A549 (cell line): ENCODE data around the gene GLRA3. TPM values are rescaled to one million over a fixed set of nuclear protein-coding genes. Genes with fewer than 3 reads are reported as not detected.

Experiments
- ATAC-seq, 2 experiments: fragments of 200-7000 bp in 1 of 2; fragments of >200 bp in 1 of 2; cut with Nextera tagmentation in 1 of 2; cut with Tn5 transposase in 1 of 2; 3 replicates each; pipeline versions ENCODE4 v1.8.0 to v1.9.1; 2018 to 2020; ENCODE audit warnings: mild to moderate bottlenecking in 1 of 2, moderate library complexity in 1 of 2
- CTCF ChIA-PET: fragments of 300-600 bp; sonication (Branson Sonifier 250); formaldehyde crosslinking; extraction: SDS; loops from one replicate; lab custom pipeline; 2021; ENCODE audit warnings: antibody characterized with exemption, inconsistent platforms; lab: Yijun Ruan, JAX
- POLR2A ChIA-PET: fragments of 350-600 bp; formaldehyde crosslinking; extraction: SDS; loops from one replicate; lab custom pipeline; 2021; ENCODE audit warnings: antibody characterized with exemption, inconsistent platforms; lab: Yijun Ruan, JAX
- DNase-seq, 2 experiments: peaks; one replicate each; pipeline versions ENCODE4 v3.0.0 to v3.0.0-alpha.2; 2011 to 2016; ENCODE audit warnings: low read depth in 1 of 2, low spot score in 1 of 2
- FAIRE-seq: peaks from 2 replicates; lab custom pipeline; 2011; peaks lifted over from hg19 to GRCh38; lab: Jason Lieb, UNC
- H3K27ac ChIP-seq, 2 experiments: fragments of >200 bp; sonication (Bioruptor Twin); formaldehyde crosslinking; 3 replicates each; pipeline ENCODE4 v1.5.1; 2016 to 2017
- H3K4me1 ChIP-seq: fragments of >200 bp; sonication (Bioruptor Twin); formaldehyde crosslinking; 3 replicates; pipeline ENCODE4 v1.6.1; 2016
- H3K4me2 ChIP-seq: fragments of >200 bp; sonication (Bioruptor Twin); formaldehyde crosslinking; 3 replicates; pipeline ENCODE4 v1.6.1; 2016
- H3K4me3 ChIP-seq: fragments of >200 bp; sonication (Bioruptor Twin); formaldehyde crosslinking; 3 replicates; pipeline ENCODE4 v1.5.1; 2016
- H3K9me3 ChIP-seq: fragments of >200 bp; sonication (Bioruptor Twin); formaldehyde crosslinking; 3 replicates; pipeline ENCODE4 v1.6.1; 2016
- BHLHE40 ChIP-seq: IDR thresholded peaks from 2 replicates; pipeline ENCODE4 v1.6.1; 2012; ENCODE audit warnings: low read depth, low read length, inconsistent platforms
- CBX2 ChIP-seq: fragments of 200-600 bp; sonication (generic); IDR thresholded peaks from 2 replicates; pipeline ENCODE4 v1.6.1; 2016; ENCODE audit warnings: low read depth, mild to moderate bottlenecking, borderline replicate concordance
- CHD2 ChIP-seq: fragments of 150-350 bp; IDR thresholded peaks from 2 replicates; pipeline ENCODE4 v1.6.1; 2014; ENCODE audit warnings: low read length; ENCODE audit not compliant: partially characterized antibody
- CHD4 ChIP-seq: fragments of 200-600 bp; sonication (generic); IDR thresholded peaks from 2 replicates; pipeline ENCODE4 v1.6.1; 2016; ENCODE audit warnings: antibody characterized with exemption, mild to moderate bottlenecking, borderline replicate concordance
- EHF ChIP-seq: fragments of 250-450 bp; sonication (Bioruptor Pico); IDR thresholded peaks from 2 replicates; pipeline ENCODE4 v1.5.0; 2020; ENCODE audit warnings: mild to moderate bottlenecking
- EP300 ChIP-seq, 2 experiments: fragments of >200 bp; sonication (Bioruptor Twin); formaldehyde crosslinking; IDR thresholded peaks; 2 replicates in 1 of 2; 3 replicates in 1 of 2; pipeline ENCODE4 v1.6.1; 2016 to 2017
- FOSL2 ChIP-seq, 2 experiments: fragments of 450-650 bp in 1 of 2; fragments of >200 bp in 1 of 2; sonication (Bioruptor Twin) in 1 of 2; formaldehyde crosslinking; IDR thresholded peaks; 2 replicates each; pipeline versions ENCODE4 v1.5.0 to v1.6.1; 2016 to 2020; ENCODE audit warnings: mild to moderate bottlenecking in 1 of 2, moderate library complexity in 1 of 2
- GATA3 ChIP-seq: IDR thresholded peaks from 2 replicates; pipeline ENCODE4 v1.6.1; 2012; ENCODE audit warnings: borderline replicate concordance
- JUN ChIP-seq, 2 experiments: fragments of >200 bp; sonication (Bioruptor Twin); formaldehyde crosslinking; IDR thresholded peaks; 2 replicates in 1 of 2; 3 replicates in 1 of 2; pipeline ENCODE4 v1.6.1; 2016 to 2017
- JUNB ChIP-seq: fragments of >200 bp; sonication (Bioruptor Twin); formaldehyde crosslinking; IDR thresholded peaks from 2 replicates; pipeline ENCODE4 v1.6.1; 2016
- KDM1A ChIP-seq: fragments of 200-600 bp; sonication (generic); IDR thresholded peaks from 2 replicates; pipeline ENCODE4 v1.6.1; 2016; ENCODE audit warnings: low read depth, mild to moderate bottlenecking
- KDM5A ChIP-seq: fragments of 200-600 bp; sonication (generic); IDR thresholded peaks from 2 replicates; pipeline ENCODE4 v1.6.1; 2016; ENCODE audit warnings: antibody characterized with exemption, mild to moderate bottlenecking
- MAFK ChIP-seq: fragments of 450-650 bp; IDR thresholded peaks from 2 replicates; pipeline ENCODE4 v1.6.1; 2014; ENCODE audit not compliant: partially characterized antibody
- MYC ChIP-seq: IDR thresholded peaks from 2 replicates; pipeline ENCODE4 v1.6.1; 2012; ENCODE audit warnings: mild to moderate bottlenecking, inconsistent platforms, low read length, improper control_type of control experiment, borderline replicate concordance
- NFE2L2 ChIP-seq: fragments of 150-350 bp; conservative IDR thresholded peaks from 2 replicates; pipeline ENCODE4 v1.6.1; 2014; ENCODE audit warnings: low read length
- NPAS2 ChIP-seq: fragments of 250-450 bp; sonication (Bioruptor Pico); IDR thresholded peaks from 2 replicates; pipeline ENCODE4 v1.8.0; 2022; ENCODE audit warnings: mild to moderate bottlenecking, moderate library complexity, borderline replicate concordance
- POLR2AphosphoS2 ChIP-seq: conservative IDR thresholded peaks from 2 replicates; pipeline ENCODE4 v1.6.1; 2012; ENCODE audit warnings: low read length, improper control_type of control experiment, inconsistent platforms
- RARB ChIP-seq: fragments of 250-450 bp; sonication (Bioruptor Pico); IDR thresholded peaks from 2 replicates; pipeline ENCODE4 v1.8.0; 2021; ENCODE audit warnings: mild to moderate bottlenecking, moderate library complexity
- SREBF2 ChIP-seq: fragments of 450-650 bp; IDR thresholded peaks from 2 replicates; pipeline ENCODE4 v1.6.1; 2014; ENCODE audit warnings: mild to moderate bottlenecking, moderate library complexity
- TFCP2L1 ChIP-seq: fragments of 250-450 bp; sonication (Bioruptor Pico); IDR thresholded peaks from 2 replicates; pipeline ENCODE4 v1.5.0; 2021; ENCODE audit warnings: mild to moderate bottlenecking
- ZNF302 ChIP-seq: fragments of 250-450 bp; sonication (Bioruptor Pico); IDR thresholded peaks from 2 replicates; pipeline ENCODE4 v1.9.0; 2021; ENCODE audit warnings: inconsistent platforms, mild to moderate bottlenecking, moderate library complexity
- WGBS: methylation state at CpG from one replicate; pipeline ENCODE4 v1.1.6; 2017; ENCODE audit errors: missing lambda C conversion rate; 5-methylcytosine and 5-hydroxymethylcytosine counted together
- polyA plus RNA-seq, 4 experiments: library from polyadenylated mRNA; depleted of rRNA in 3 of 4; stranded (reverse); fragments of >200 nt; fragmentation: RNase III in 1 of 4; extraction: RNeasy Plus Mini Kit Qiagen cat#74134 plus additional on column Dnase treatment in 1 of 4; gene quantifications; 2 replicates in 3 of 4; 3 replicates in 1 of 4; pipeline ENCODE4 v1.2.3, GENCODE V29; 2011 to 2017
- TF ChIP-seq, protein P1 (sequence below): fragments of 150-350 bp; IDR thresholded peaks from 2 replicates; pipeline ENCODE4 v1.6.1; 2014; ENCODE audit warnings: low read depth, mild to moderate bottlenecking, low read length
- TF ChIP-seq, protein P2 (sequence below): IDR thresholded peaks from 2 replicates; pipeline ENCODE4 v1.6.1; 2012
- TF ChIP-seq, protein P3 (sequence below): fragments of >200 bp; sonication (Bioruptor Twin); formaldehyde crosslinking; IDR thresholded peaks from 3 replicates; pipeline ENCODE4 v1.6.1; 2016
- TF ChIP-seq, protein P4 (sequence below): fragments of >200 bp; sonication (Bioruptor Twin); formaldehyde crosslinking; IDR thresholded peaks from 2 replicates; pipeline ENCODE4 v1.6.1; 2016

The GLRA3 gene
- polyA plus RNA-seq, 2 of the 4 experiments (the other 2 are of a cell fraction) = 0.01 to 0.04 TPM

DNA sequence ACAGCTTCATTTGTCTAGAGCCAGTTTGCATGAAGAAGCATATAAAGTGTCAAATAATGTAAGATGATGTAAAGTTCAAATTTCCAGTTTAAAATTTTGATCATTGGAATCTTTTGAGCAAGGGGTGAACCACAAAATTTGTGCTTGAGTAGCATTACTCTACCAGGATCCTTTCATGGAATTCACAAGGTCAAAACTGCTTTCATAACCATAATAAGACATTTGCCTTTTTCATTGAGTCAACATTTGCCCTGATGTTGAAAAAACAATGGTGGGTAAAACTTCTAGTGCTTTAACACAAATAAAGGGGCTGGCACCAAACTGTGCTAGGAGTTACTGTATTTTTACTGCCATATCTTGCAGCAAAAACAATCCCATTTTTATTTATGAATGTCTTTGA lies 142.2 kb downstream of the GLRA3 start:
- TF ChIP-seq RARB = no peak
- TF ChIP-seq CBX2 = no peak
- no peak for TF ChIP-seq ZNF302 (CRISPR knock-in tag)
- TF ChIP-seq GATA3 = no peak
- TF ChIP-seq, protein P1, sequence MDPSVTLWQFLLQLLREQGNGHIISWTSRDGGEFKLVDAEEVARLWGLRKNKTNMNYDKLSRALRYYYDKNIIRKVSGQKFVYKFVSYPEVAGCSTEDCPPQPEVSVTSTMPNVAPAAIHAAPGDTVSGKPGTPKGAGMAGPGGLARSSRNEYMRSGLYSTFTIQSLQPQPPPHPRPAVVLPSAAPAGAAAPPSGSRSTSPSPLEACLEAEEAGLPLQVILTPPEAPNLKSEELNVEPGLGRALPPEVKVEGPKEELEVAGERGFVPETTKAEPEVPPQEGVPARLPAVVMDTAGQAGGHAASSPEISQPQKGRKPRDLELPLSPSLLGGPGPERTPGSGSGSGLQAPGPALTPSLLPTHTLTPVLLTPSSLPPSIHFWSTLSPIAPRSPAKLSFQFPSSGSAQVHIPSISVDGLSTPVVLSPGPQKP = no peak
- TF ChIP-seq SREBF2 = no peak
- TF ChIP-seq CHD4 = no peak
- TF ChIP-seq KDM5A = no peak
- no peak for TF ChIP-seq CHD2
- TF ChIP-seq, protein P2, sequence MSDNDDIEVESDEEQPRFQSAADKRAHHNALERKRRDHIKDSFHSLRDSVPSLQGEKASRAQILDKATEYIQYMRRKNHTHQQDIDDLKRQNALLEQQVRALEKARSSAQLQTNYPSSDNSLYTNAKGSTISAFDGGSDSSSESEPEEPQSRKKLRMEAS = no peak
- TF ChIP-seq, protein P3, sequence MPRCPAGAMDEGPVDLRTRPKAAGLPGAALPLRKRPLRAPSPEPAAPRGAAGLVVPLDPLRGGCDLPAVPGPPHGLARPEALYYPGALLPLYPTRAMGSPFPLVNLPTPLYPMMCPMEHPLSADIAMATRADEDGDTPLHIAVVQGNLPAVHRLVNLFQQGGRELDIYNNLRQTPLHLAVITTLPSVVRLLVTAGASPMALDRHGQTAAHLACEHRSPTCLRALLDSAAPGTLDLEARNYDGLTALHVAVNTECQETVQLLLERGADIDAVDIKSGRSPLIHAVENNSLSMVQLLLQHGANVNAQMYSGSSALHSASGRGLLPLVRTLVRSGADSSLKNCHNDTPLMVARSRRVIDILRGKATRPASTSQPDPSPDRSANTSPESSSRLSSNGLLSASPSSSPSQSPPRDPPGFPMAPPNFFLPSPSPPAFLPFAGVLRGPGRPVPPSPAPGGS = no peak
- TF ChIP-seq EP300 (IDR thresholded peaks at IDR 0.05) = no peak
- no peak for TF ChIP-seq MAFK
- TF ChIP-seq, protein P4, sequence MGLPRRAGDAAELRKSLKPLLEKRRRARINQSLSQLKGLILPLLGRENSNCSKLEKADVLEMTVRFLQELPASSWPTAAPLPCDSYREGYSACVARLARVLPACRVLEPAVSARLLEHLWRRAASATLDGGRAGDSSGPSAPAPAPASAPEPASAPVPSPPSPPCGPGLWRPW = no peak
- no peak for TF ChIP-seq BHLHE40
- TF ChIP-seq TFCP2L1 (CRISPR knock-in tag) = no peak
- no peak for TF ChIP-seq NFE2L2
- TF ChIP-seq EHF (CRISPR knock-in tag) = no peak
- no peak overlapping the region for H3K4me2 ChIP-seq
- FAIRE-seq = no peak
- CTCF ChIA-PET = no interaction called here
- H3K4me3 ChIP-seq = no peak overlapping the region
- H3K4me1 ChIP-seq = peaks cover 7% of the 10 kb centered on the region; the same call in 2 of the 3 replicates
- DNase-seq = no peak
- peaks cover 4% of the 10 kb centered on the region; the same call in 2 of the 3 replicates for H3K9me3 ChIP-seq
- no peak overlapping the region for H3K27ac ChIP-seq
- ATAC-seq = no peak
- POLR2A ChIA-PET = interaction anchor here (0.7 kb wide), 1 partner anchor 27 kb away, joined by 4 read pairs; no protein-coding TSS in a partner anchor

DNA sequence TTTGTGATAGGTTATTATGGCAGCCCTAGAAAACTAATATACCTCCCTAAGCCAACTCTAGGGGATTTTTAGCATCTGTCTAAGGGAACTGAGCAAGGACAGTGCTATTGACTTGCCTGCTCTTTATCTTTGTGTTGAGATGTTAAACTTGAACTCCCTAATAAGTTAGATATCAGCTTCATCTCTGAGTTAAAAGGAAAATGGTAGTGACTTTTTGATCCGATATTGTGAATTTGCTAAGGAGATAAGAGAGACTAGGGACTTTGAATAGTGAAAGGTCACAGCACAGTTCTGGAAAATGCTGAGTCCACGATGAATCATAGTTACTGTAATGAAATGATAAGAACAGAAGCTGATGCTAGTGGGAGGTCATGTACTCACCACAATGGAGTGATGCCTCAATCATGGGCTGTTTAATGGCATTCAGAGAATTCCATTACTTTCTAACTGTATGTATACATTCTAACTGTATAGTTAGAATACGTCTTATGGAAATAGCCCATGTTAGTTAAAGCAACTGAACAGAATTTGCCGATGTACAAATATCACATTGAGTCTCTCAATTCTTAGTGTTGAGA lies 147.2 kb downstream of the GLRA3 start:
- FAIRE-seq (peak; percentile 46), DNase-seq (peak; percentile 18 to 57), ATAC-seq (peak; percentile 87 to 94)
- ChIA-PET POLR2A (no interaction called here), CTCF (interaction anchor here (1.8 kb wide), 1 partner anchor 33 kb away, joined by 4 read pairs; no protein-coding TSS in a partner anchor)
- Histone ChIP-seq H3K9me3 (no peaks in the 10 kb centered on the region), H3K4me3 (no peak overlapping the region), H3K4me1 (peaks cover 19% of the 10 kb centered on the region), H3K4me2 (peak overlapping the region; percentile 64), H3K27ac (peak overlapping the region; percentile 77 to 89)
- TF ChIP-seq FOSL2 (IDR thresholded peaks at IDR 0.05) = peak; percentile 64
- peak; percentile 73 for TF ChIP-seq FOSL2 (CRISPR knock-in tag; IDR thresholded peaks at IDR 0.05)
- TF ChIP-seq MYC = no peak
- no peak for TF ChIP-seq POLR2AphosphoS2
- TF ChIP-seq JUNB = peak; percentile 57
- TF ChIP-seq GATA3 = peak; percentile 73; the same call in 1 of the 2 replicates
- TF ChIP-seq, protein P4 = no peak
- TF ChIP-seq NPAS2 (CRISPR knock-in tag) = no peak
- peak in 1 of 2 experiments; percentile 58; a peak in 1 of 5 replicates for TF ChIP-seq EP300 (IDR thresholded peaks at IDR 0.05)
- no peak for TF ChIP-seq KDM1A
- TF ChIP-seq MAFK = peak; percentile 71
- TF ChIP-seq JUN (IDR thresholded peaks at IDR 0.05) = peak in 1 of 2 experiments; percentile 28; a peak in 1 of 5 replicates
- whole genome bisulfite sequencing = 24% methylated on average over 4 of the region's 4 CpGs
